Osteoblast (primary cell): ENCODE data around the gene SYT14. TPM values are rescaled to one million over a fixed set of nuclear protein-coding genes. Genes with fewer than 3 reads are reported as not detected.

Source experiments
- DNase-seq: peaks from one replicate; pipeline ENCODE4 v3.0.0; 2011; ENCODE audit warnings: low spot score, mixed read lengths; ENCODE audit not compliant: insufficient read length; ENCODE audit errors: missing footprints
- H2AFZ ChIP-seq: 2 replicates; pipeline ENCODE4 v1.6.0; 2011; ENCODE audit warnings: mild to moderate bottlenecking, low read length
- H3K27ac ChIP-seq: 2 replicates; pipeline ENCODE4 v1.5.1; 2011; ENCODE audit warnings: mild to moderate bottlenecking, low read depth, low read length, moderate library complexity
- H3K27me3 ChIP-seq: 2 replicates; pipeline ENCODE4 v1.6.0; 2012; ENCODE audit warnings: mild to moderate bottlenecking, control low read depth, inconsistent platforms, low read length, moderate library complexity; ENCODE audit not compliant: insufficient read depth
- H3K36me3 ChIP-seq: 2 replicates; pipeline ENCODE4 v1.5.1; 2011; ENCODE audit warnings: mild to moderate bottlenecking, low read length, control low read depth, moderate library complexity; ENCODE audit not compliant: insufficient read depth
- H3K4me1 ChIP-seq: 2 replicates; pipeline ENCODE4 v1.5.1; 2011; ENCODE audit warnings: mild to moderate bottlenecking, low read length, control low read depth, moderate library complexity; ENCODE audit not compliant: insufficient read depth
- H3K4me2 ChIP-seq: 2 replicates; pipeline ENCODE4 v1.6.0; 2011; ENCODE audit warnings: mild to moderate bottlenecking, low read length; ENCODE audit not compliant: insufficient read depth
- H3K4me3 ChIP-seq: fragments of 200-600 bp; sonication (generic); 3 replicates; pipeline ENCODE4 v1.5.1; 2012; ENCODE audit warnings: mild to moderate bottlenecking, low read length, inconsistent platforms; ENCODE audit not compliant: insufficient read depth
- H3K79me2 ChIP-seq: 2 replicates; pipeline ENCODE4 v1.6.0; 2012; ENCODE audit warnings: mild to moderate bottlenecking, low read length, control low read depth, inconsistent platforms; ENCODE audit not compliant: insufficient read depth
- H3K9me3 ChIP-seq: 2 replicates; pipeline ENCODE4 v1.5.1; 2011; ENCODE audit warnings: low read depth, low read length, control low read depth
- H4K20me1 ChIP-seq: 2 replicates; pipeline ENCODE4 v1.6.0; 2012; ENCODE audit warnings: mild to moderate bottlenecking, low read length, control low read depth; ENCODE audit not compliant: insufficient read depth
- CTCF ChIP-seq: IDR thresholded peaks from 2 replicates; pipeline ENCODE4 v1.5.1; 2011; ENCODE audit warnings: mild to moderate bottlenecking, low read depth, low read length, moderate library complexity; ENCODE audit errors: extremely low read depth
- total RNA-seq: library from RNA; depleted of rRNA; stranded (reverse); fragments of >200 nt; gene quantifications from 2 replicates; pipeline ENCODE4 v1.2.3, GENCODE V29; 2012

SYT14 gene
- total RNA-seq, 1 donor: 0.36 TPM

GRCh38 chr1:209926045-209926444 lies 12.0 kb upstream of the SYT14 start:
- Histone ChIP-seq H3K36me3 (no peaks in the 10 kb centered on the region), H3K4me1 (peaks cover 8% of the 10 kb centered on the region), H3K27me3 (no peaks in the 10 kb centered on the region), H3K4me2 (peak overlapping the region; percentile 31), H3K79me2 (no peaks in the 10 kb centered on the region), H3K9me3 (no peaks in the 10 kb centered on the region), H4K20me1 (no peaks in the 10 kb centered on the region), H2AFZ (no peak overlapping the region), H3K4me3 (no peak overlapping the region), H3K27ac (no peak overlapping the region)
- peak; percentile 88 for DNase-seq
- no peak for TF ChIP-seq CTCF

- H2AFZ ChIP-seq: no peak overlapping the region
- H4K20me1 ChIP-seq: no peaks in the 10 kb centered on the region
- H3K9me3 ChIP-seq: no peaks in the 10 kb centered on the region
- H3K27ac ChIP-seq: no peak overlapping the region
- no peaks in the 10 kb centered on the region for H3K36me3 ChIP-seq
- no peaks in the 10 kb centered on the region for H3K27me3 ChIP-seq
- peaks cover 8% of the 10 kb centered on the region for H3K4me1 ChIP-seq
- H3K4me3 ChIP-seq: no peak overlapping the region
- no peak for DNase-seq
- H3K79me2 ChIP-seq: no peaks in the 10 kb centered on the region
- no peak overlapping the region for H3K4me2 ChIP-seq
- no peak for TF ChIP-seq CTCF
Observed at GRCh38 chr1:209927466-209927865, 10.6 kb upstream of the SYT14 start.

- Histone ChIP-seq H2AFZ (no peak overlapping the region), H3K27me3 (peaks cover 6% of the 10 kb centered on the region), H3K27ac (no peak overlapping the region), H3K9me3 (no peaks in the 10 kb centered on the region), H3K36me3 (no peaks in the 10 kb centered on the region), H4K20me1 (no peaks in the 10 kb centered on the region), H3K4me1 (peaks cover 8% of the 10 kb centered on the region), H3K4me3 (no peak overlapping the region), H3K79me2 (no peaks in the 10 kb centered on the region), H3K4me2 (no peak overlapping the region)
- no peak for TF ChIP-seq CTCF
- DNase-seq: no peak
Observed at GRCh38 chr1:209929751-209930150, 8.3 kb upstream of the SYT14 start.

GRCh38 chr1:209931141-209931540 lies 6.9 kb upstream of the SYT14 start:
- Histone ChIP-seq H3K27ac (no peak overlapping the region), H3K4me3 (no peak overlapping the region), H3K36me3 (no peaks in the 10 kb centered on the region), H3K27me3 (peaks cover 8% of the 10 kb centered on the region), H4K20me1 (no peaks in the 10 kb centered on the region), H3K79me2 (no peaks in the 10 kb centered on the region), H3K4me2 (no peak overlapping the region), H3K9me3 (no peaks in the 10 kb centered on the region), H3K4me1 (peaks cover 3% of the 10 kb centered on the region), H2AFZ (no peak overlapping the region)
- no peak for DNase-seq
- no peak for TF ChIP-seq CTCF
